Measurements from ENCODE around the gene HOXB2. TPM values are rescaled to one million over a fixed set of nuclear protein-coding genes. Genes with fewer than 3 reads are reported as not detected.

HOXB2 gene
- total and polyA plus RNA-seq, 2 of the 8 experiments (the other 6 are each of a cell fraction or from before 2014, with no cell fraction given), result not detected

DNA sequence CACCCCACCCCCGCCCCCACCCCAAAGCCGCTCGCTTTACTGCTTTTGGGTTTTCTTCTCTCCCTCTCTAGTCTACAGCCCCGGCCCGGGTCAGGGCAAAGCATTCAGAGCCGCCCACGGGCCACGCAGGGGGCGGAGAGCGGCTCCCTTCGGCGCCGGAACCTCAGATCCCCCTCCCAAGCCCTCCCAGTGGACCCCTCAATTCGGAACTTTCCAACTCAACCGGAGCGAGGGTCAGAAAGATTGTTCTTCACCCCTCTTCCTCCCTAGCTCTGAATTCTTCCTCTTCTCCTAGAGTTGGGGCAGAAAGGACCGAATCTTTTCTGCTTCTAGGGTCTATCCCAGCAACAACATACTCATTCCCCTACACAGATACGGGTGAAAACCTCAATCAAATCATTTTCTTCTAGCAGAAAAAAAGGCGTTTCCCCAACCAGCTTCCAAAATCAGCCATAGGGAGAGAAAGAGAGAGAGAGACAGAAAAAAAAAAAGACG lies 1.0 kb downstream of the HOXB2 start:
- H3K36me3 ChIP-seq (ENCODE audit: control insufficient read depth in 2 of 4, insufficient read depth in 4 of 4, low read length in 3 of 4), result peaks cover 0 to 3% (median 0%) of the 10 kb centered on the region in 4 experiments; a peak in 1 of 8 replicates
- H2AK5ac ChIP-seq (ENCODE audit: low read depth, low read length), result no peak overlapping the region
- CTCF ChIA-PET (ENCODE audit: partially characterized antibody), result interaction anchor here (0.7 to 1.6 kb wide), 2 partner anchors 46 to 51 kb away, joined by 3 to 4 read pairs; partner anchors contain the start of gene HOXB3
- H3K27ac ChIP-seq (ENCODE audit: low read depth, low read length), result no peak overlapping the region
- peaks cover 5 to 22% (median 12%) of the 10 kb centered on the region in 4 experiments for H3K4me1 ChIP-seq (replicated peaks in 1 of 4; ENCODE audit: control insufficient read depth in 3 of 4, insufficient read depth in 4 of 4, low read length in 3 of 4)
- no peaks in the 10 kb centered on the region for H3K9me3 ChIP-seq (ENCODE audit: insufficient read depth in 2 of 2, low read depth in 1 of 2, low read length in 1 of 2)
- no peak overlapping the region for H2AFZ ChIP-seq (ENCODE audit: low read length)
- no peak overlapping the region for H4K8ac ChIP-seq (ENCODE audit: extremely low read depth, insufficient read depth, low read length)
- H2BK12ac ChIP-seq (ENCODE audit: low read depth, low read length), result 0 out of 2 replicates have a peak overlapping the region, but pooled peaks have one; percentile 33
- H3K23me2 ChIP-seq (ENCODE audit: low read depth, low read length), result no peaks in the 10 kb centered on the region; the same call in 1 of the 2 replicates
- H3K4ac ChIP-seq (replicated peaks; ENCODE audit: insufficient read length, low read depth, low read length), result no peak overlapping the region
- H4K5ac ChIP-seq (ENCODE audit: insufficient read length, low read depth, low read length), result no peak overlapping the region
- H2BK20ac ChIP-seq (ENCODE audit: low read length), result no peak overlapping the region
- H3K79me1 ChIP-seq (ENCODE audit: low read depth, low read length), result no peaks in the 10 kb centered on the region
- H3K79me2 ChIP-seq (ENCODE audit: control insufficient read depth in 1 of 2, insufficient read depth in 2 of 2, low read length in 2 of 2), result no peaks in the 10 kb centered on the region
- no peak overlapping the region for H4K91ac ChIP-seq (replicated peaks; ENCODE audit: insufficient read length, low read length)
- H3K4me2 ChIP-seq (ENCODE audit: insufficient read depth in 1 of 2, low read depth in 2 of 2, low read length in 2 of 2), result peak overlapping the region in 1 of 2 experiments; percentile 91; a peak in 2 of 4 replicates
- no peak for DNase-seq (ENCODE audit: low read depth in 1 of 2, low spot score in 2 of 2)
- peak overlapping the region in 1 of 4 experiments; percentile 44; a peak in 1 of 8 replicates for H3K4me3 ChIP-seq (ENCODE audit: extremely low read depth in 1 of 4, insufficient read depth in 2 of 4, low read depth in 3 of 4, low read length in 4 of 4)
- peaks cover 8 to 10% of the 10 kb centered on the region in 2 experiments for H4K20me1 ChIP-seq (replicated peaks in 1 of 2; ENCODE audit: control insufficient read depth in 1 of 2, insufficient read depth in 2 of 2, low read length in 2 of 2)
- H3K56ac ChIP-seq (replicated peaks; ENCODE audit: insufficient read length, low read depth, low read length), result no peak overlapping the region
- no peak overlapping the region for H3K9ac ChIP-seq (replicated peaks in 1 of 4; ENCODE audit: extremely low read depth in 1 of 4, low read depth in 3 of 4, low read length in 3 of 4)
- no peak overlapping the region for H3K23ac ChIP-seq (ENCODE audit: insufficient read length)
- H3K27me3 ChIP-seq (replicated peaks in 1 of 4; ENCODE audit: control insufficient read depth in 3 of 4, extremely low read depth in 1 of 4, insufficient read depth in 3 of 4, low read length in 3 of 4), result peaks cover 88 to 100% (median 97%) of the 10 kb centered on the region in 4 experiments
- no peak overlapping the region for H2BK5ac ChIP-seq (ENCODE audit: low read depth, low read length)
- no peak overlapping the region for H2BK15ac ChIP-seq (ENCODE audit: low read length)
- 0 out of 2 replicates have a peak overlapping the region, but pooled peaks have one; percentile 4 for H3K18ac ChIP-seq (ENCODE audit: extremely low read depth, low read length)
- FAIRE-seq, result no peak
- TF ChIP-seq, protein P1, sequence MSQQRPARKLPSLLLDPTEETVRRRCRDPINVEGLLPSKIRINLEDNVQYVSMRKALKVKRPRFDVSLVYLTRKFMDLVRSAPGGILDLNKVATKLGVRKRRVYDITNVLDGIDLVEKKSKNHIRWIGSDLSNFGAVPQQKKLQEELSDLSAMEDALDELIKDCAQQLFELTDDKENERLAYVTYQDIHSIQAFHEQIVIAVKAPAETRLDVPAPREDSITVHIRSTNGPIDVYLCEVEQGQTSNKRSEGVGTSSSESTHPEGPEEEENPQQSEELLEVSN (IDR thresholded peaks at IDR 0.05), result no peak
- peak; percentile 5; the same call in 1 of the 2 replicates for TF ChIP-seq SUZ12 (IDR thresholded peaks at IDR 0.05; ENCODE audit: low read length)
- peak; percentile 65 for TF ChIP-seq EZH2 (IDR thresholded peaks at IDR 0.05; ENCODE audit: low read depth, low read length, severe bottlenecking)
- no peak overlapping the region for H2BK120ac ChIP-seq (replicated peaks; ENCODE audit: low read depth, low read length)
- POLR2A ChIA-PET (ENCODE audit: partially characterized antibody), result interaction anchor here (0.8 to 1.5 kb wide), 3 partner anchors 13 to 23 kb away, joined by 3 to 4 read pairs (median 4); no protein-coding TSS in a partner anchor
- H3K14ac ChIP-seq (ENCODE audit: insufficient read length), result no peak overlapping the region
- 2% methylated on average over 16 of the region's 20 CpGs; no CpG with 5 or more reads in 1 of the 2 experiments for WGBS, 2 experiments (ENCODE audit: extremely low coverage in 1 of 2, insufficient coverage in 1 of 2, insufficient read length in 1 of 2, insufficient replicate concordance in 2 of 2, low coverage in 1 of 2, low lambda C conversion rate in 2 of 2, missing lambda C conversion rate in 1 of 2)
